Uterus (tissue), 4 donors: ENCODE data around the gene FBLN1. TPM values are rescaled to one million over a fixed set of nuclear protein-coding genes. Genes with fewer than 3 reads are reported as not detected.

Experiments
- DNase-seq, 2 donors: peaks; one replicate each; pipeline ENCODE4 v3.0.0-alpha.2; 2019 to 2020
- H3K27ac ChIP-seq, 2 donors: fragments of 200-600 bp; sonication (generic); 1 replicate in 1 of 2; 2 replicates in 1 of 2; pipeline ENCODE4 v1.5.1; 2016 to 2018
- H3K27me3 ChIP-seq, 2 donors: fragments of 200-600 bp; sonication (generic); one replicate each; pipeline ENCODE4 v1.5.1; 2018 to 2019; ENCODE audit warnings: control low read depth in 1 of 2
- H3K36me3 ChIP-seq, 2 donors: fragments of 200-600 bp; sonication (generic); one replicate each; pipeline ENCODE4 v1.5.1; 2019; ENCODE audit warnings: control low read depth in 1 of 2
- H3K4me1 ChIP-seq, 2 donors: fragments of 200-600 bp; sonication (generic); one replicate each; pipeline ENCODE4 v1.5.1; 2018 to 2019; ENCODE audit warnings: control low read depth in 1 of 2
- H3K4me3 ChIP-seq, 2 donors: fragments of 200-600 bp; sonication (generic); 1 replicate in 1 of 2; 2 replicates in 1 of 2; pipeline ENCODE4 v1.5.1; 2018 to 2019; ENCODE audit warnings: mild to moderate bottlenecking in 1 of 2
- H3K9me3 ChIP-seq, 2 donors: fragments of 200-600 bp; sonication (generic); one replicate each; pipeline ENCODE4 v1.5.1; 2019; ENCODE audit warnings: control low read depth in 1 of 2
- POLR2A ChIP-seq, 2 donors: fragments of 450-650 bp; IDR thresholded peaks; one replicate each; pipeline ENCODE4 v1.6.1; 2016; ENCODE audit warnings: antibody characterized with exemption in 2 of 2, mild to moderate bottlenecking in 1 of 2, moderate library complexity in 1 of 2
- intact Hi-C: fragments of 100-400 bp; cut with DNase I; formaldehyde crosslinking; loops from one replicate; pipeline ENCODE4 v1.15.1; 2023; ENCODE audit warnings: low total_unique reads
- total RNA-seq, 4 donors: library from RNA; depleted of rRNA in 3 of 4; stranded (reverse); fragments of >200 nt in 3 of 4; gene quantifications; one replicate each; pipeline versions ENCODE4 v1.1.0 to v1.2.4, GENCODE V29; 2014 to 2023
- TF ChIP-seq, protein P1 (sequence below), 4 experiments: fragments of 200-600 bp in 2 of 4; fragments of 450-650 bp in 2 of 4; sonication (generic) in 2 of 4; IDR thresholded peaks; one replicate each; pipeline ENCODE4 v1.5.1; 2016 to 2019; ENCODE audit warnings: antibody characterized with exemption in 4 of 4, mild to moderate bottlenecking in 2 of 4, moderate library complexity in 1 of 4
- donor health status: DM: yes; HTN: yes; CAD: no.

FBLN1 gene
- total RNA-seq, 4 donors from 2014 or later, result 388 to 644 (median 479) TPM

GRCh38 chr22:45526768-45527360, 24.2 kb downstream of the FBLN1 start:
- no peaks in the 10 kb centered on the region for H3K4me1 ChIP-seq
- no peaks in the 10 kb centered on the region for H3K36me3 ChIP-seq
- no peak overlapping the region for H3K4me3 ChIP-seq
- H3K27ac ChIP-seq, result peak overlapping the region; percentile 72 to 79
- intact Hi-C loops, result no loop called here
- H3K27me3 ChIP-seq, result no peaks in the 10 kb centered on the region
- peak in 1 of 2 donors; percentile 43 for DNase-seq
- no peaks in the 10 kb centered on the region for H3K9me3 ChIP-seq
- no peak for TF ChIP-seq POLR2A (IDR thresholded peaks at IDR 0.05)

DNA sequence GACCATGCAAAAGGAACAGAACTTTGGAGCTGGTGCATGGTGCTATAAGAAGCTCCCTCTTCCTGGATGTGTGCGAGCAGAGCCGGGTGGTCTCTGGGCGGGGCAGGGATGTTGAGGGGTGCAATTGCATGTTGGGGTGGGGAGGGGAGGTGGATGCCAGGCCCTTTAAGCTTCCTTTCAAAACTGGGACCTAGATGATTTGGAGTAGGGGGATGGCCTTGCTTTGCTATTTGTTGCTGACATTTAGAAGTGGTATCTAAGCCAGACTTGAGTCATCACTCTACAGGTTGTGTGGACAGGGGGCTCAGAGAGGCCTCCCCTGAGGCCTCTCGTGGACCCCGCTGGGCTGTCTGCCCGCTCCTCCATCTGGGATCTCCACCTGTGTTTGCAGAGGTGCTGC, 24.8 kb downstream of the FBLN1 start:
- Histone ChIP-seq H3K9me3 (no peaks in the 10 kb centered on the region), H3K27me3 (no peaks in the 10 kb centered on the region), H3K36me3 (no peaks in the 10 kb centered on the region), H3K4me3 (no peak overlapping the region), H3K4me1 (no peaks in the 10 kb centered on the region), H3K27ac (peak overlapping the region; percentile 72 to 79)
- no peak for DNase-seq
- intact Hi-C loops, result no loop called here
- TF ChIP-seq, protein P1, sequence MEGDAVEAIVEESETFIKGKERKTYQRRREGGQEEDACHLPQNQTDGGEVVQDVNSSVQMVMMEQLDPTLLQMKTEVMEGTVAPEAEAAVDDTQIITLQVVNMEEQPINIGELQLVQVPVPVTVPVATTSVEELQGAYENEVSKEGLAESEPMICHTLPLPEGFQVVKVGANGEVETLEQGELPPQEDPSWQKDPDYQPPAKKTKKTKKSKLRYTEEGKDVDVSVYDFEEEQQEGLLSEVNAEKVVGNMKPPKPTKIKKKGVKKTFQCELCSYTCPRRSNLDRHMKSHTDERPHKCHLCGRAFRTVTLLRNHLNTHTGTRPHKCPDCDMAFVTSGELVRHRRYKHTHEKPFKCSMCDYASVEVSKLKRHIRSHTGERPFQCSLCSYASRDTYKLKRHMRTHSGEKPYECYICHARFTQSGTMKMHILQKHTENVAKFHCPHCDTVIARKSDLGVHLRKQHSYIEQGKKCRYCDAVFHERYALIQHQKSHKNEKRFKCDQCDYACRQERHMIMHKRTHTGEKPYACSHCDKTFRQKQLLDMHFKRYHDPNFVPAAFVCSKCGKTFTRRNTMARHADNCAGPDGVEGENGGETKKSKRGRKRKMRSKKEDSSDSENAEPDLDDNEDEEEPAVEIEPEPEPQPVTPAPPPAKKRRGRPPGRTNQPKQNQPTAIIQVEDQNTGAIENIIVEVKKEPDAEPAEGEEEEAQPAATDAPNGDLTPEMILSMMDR (IDR thresholded peaks at IDR 0.05), result no peak
- TF ChIP-seq POLR2A (IDR thresholded peaks at IDR 0.05), result no peak

DNA sequence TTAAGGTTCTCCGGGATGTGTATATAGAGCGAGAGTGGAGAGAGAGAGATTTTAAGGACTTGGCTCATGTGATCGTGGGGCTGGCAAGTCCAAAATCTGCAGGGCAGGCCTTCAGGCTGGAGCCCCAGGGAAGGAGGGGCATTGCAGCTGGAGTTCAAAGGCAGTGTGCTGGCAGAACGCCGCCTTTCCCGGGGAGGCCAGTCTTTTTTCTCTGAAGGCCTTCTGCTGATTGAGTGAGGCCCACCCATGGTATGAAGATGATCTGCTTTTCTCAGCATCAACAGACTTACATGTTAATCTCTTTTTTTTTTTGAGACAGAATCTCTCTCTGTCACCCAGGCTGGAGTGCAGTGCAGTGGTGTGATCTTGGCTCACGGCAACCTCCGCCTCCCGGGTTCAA, 25.4 kb downstream of the FBLN1 start:
- H3K27me3 ChIP-seq, result no peaks in the 10 kb centered on the region
- no peaks in the 10 kb centered on the region for H3K9me3 ChIP-seq
- no peaks in the 10 kb centered on the region for H3K36me3 ChIP-seq
- peak overlapping the region; percentile 48 to 55 for H3K27ac ChIP-seq
- no peak for DNase-seq
- no peaks in the 10 kb centered on the region for H3K4me1 ChIP-seq
- no peak overlapping the region for H3K4me3 ChIP-seq
- TF ChIP-seq POLR2A (IDR thresholded peaks at IDR 0.05), result no peak
- TF ChIP-seq, protein P1 (IDR thresholded peaks at IDR 0.05), result no peak
- intact Hi-C loops, result no loop called here

DNA sequence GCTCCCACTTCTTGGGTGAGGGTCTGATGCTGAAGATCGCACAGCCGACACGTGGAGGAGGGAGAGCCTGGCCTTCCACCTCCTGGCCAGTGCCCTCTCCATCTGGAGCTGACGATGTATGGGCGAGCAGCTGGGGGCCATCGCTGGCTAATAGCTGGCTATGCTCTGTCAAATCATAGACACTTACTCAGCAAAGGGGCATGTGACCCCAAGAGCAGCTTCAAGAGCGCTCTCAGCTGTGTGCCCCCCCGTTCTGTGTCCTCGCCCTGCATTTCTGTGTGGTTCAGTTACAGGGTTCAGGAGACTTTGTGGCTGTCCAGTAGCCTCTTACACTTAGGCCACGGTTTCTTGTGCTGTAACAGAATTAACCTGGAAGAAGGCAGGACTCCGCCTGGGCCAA, 26.4 kb downstream of the FBLN1 start:
- Histone ChIP-seq H3K36me3 (no peaks in the 10 kb centered on the region), H3K4me1 (peaks cover 0 to 7% of the 10 kb centered on the region in 2 donors), H3K4me3 (no peak overlapping the region), H3K9me3 (no peaks in the 10 kb centered on the region), H3K27ac (peak overlapping the region; percentile 48 to 55), H3K27me3 (no peaks in the 10 kb centered on the region)
- DNase-seq, result no peak
- intact Hi-C loops, result no loop called here
- TF ChIP-seq, protein P1 (IDR thresholded peaks at IDR 0.05), result no peak
- no peak for TF ChIP-seq POLR2A (IDR thresholded peaks at IDR 0.05)

- no peaks in the 10 kb centered on the region for H3K36me3 ChIP-seq
- H3K9me3 ChIP-seq, result no peaks in the 10 kb centered on the region
- H3K27me3 ChIP-seq, result no peaks in the 10 kb centered on the region
- no peak overlapping the region for H3K4me3 ChIP-seq
- DNase-seq, result no peak
- intact Hi-C loops, result no loop called here
- peaks cover 0 to 7% of the 10 kb centered on the region in 2 donors for H3K4me1 ChIP-seq
- TF ChIP-seq, protein P1 (IDR thresholded peaks at IDR 0.05), result no peak
- no peak for TF ChIP-seq POLR2A (IDR thresholded peaks at IDR 0.05)
- peak overlapping the region; percentile 48 to 55 for H3K27ac ChIP-seq
Observed at GRCh38 chr22:45529971-45530575, 27.4 kb downstream of the FBLN1 start.
